ENCODE measurements around the gene SLCO3A1.

Gene SLCO3A1

DNA sequence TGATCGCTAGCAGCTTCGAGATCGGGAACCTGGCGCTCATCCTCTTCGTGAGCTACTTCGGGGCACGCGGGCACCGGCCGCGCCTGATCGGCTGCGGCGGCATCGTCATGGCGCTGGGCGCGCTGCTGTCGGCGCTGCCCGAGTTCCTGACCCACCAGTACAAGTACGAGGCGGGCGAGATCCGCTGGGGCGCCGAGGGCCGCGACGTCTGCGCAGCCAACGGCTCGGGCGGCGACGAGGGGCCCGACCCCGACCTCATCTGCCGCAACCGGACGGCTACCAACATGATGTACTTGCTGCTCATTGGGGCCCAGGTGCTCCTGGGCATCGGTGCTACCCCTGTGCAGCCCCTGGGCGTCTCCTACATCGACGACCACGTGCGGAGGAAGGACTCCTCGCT is 62.5 kb downstream of the SLCO3A1 start:
- no peak for DNase-seq

GRCh38 chr15:91917686-91918360 is 64.3 kb downstream of the SLCO3A1 start:
- DNase-seq: no peak

- DNase-seq: no peak
Measured at GRCh38 chr15:91919014-91919534, 65.6 kb downstream of the SLCO3A1 start.

- no peak for DNase-seq
Measured at GRCh38 chr15:91921188-91921842, 67.8 kb downstream of the SLCO3A1 start.

- no peak for DNase-seq
Measured at GRCh38 chr15:91921843-91922198, 68.3 kb downstream of the SLCO3A1 start.

GRCh38 chr15:91922646-91923547 is 69.4 kb downstream of the SLCO3A1 start:
- no peak for DNase-seq

GRCh38 chr15:91924183-91924582 is 70.7 kb downstream of the SLCO3A1 start:
- DNase-seq: no peak

GRCh38 chr15:91924837-91925495 is 71.5 kb downstream of the SLCO3A1 start:
- no peak for DNase-seq

DNA sequence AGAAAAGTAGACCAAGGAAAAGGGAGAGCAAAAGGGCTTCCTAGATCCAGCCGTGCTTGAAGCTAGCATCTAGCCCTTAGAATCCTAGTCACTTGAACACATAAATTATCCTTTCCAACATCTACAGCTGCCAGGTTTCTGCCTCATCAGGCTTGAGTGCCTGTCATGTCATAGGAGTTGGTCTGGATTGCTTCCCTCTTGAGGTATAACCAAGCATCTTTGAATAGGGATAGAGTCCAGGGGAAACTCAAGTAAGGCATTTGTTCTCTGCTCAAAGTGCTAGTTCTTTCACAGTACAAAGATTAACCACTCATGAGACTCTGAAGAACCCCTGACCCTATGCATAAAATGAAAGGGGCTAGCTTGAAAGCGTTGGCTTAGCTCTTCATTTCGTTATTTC is 72.3 kb downstream of the SLCO3A1 start:
- no peak for DNase-seq

DNA sequence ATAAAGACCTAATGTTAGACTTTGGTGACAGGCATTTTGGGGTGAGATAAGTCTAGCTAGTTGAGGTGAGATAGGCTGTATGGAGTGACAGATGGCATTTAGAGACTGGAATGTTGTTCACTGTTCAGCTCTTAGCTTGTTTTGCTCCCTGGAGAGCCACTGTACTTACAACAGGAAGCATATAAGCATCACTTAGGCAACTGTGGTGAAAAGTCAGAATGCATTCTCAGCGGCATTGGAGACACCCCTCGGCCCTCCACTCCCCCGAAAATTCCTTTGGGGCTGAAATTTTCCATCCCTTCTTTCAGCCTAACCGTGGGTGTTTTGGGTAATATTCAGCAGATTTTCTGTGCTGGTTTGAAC is 73.4 kb downstream of the SLCO3A1 start:
- no peak for DNase-seq

GRCh38 chr15:91927585-91927984 is 74.1 kb downstream of the SLCO3A1 start:
- no peak for DNase-seq

GRCh38 chr15:91928675-91929074 is 75.2 kb downstream of the SLCO3A1 start:
- no peak for DNase-seq

GRCh38 chr15:91929509-91929908 is 76.0 kb downstream of the SLCO3A1 start:
- DNase-seq: no peak

DNA sequence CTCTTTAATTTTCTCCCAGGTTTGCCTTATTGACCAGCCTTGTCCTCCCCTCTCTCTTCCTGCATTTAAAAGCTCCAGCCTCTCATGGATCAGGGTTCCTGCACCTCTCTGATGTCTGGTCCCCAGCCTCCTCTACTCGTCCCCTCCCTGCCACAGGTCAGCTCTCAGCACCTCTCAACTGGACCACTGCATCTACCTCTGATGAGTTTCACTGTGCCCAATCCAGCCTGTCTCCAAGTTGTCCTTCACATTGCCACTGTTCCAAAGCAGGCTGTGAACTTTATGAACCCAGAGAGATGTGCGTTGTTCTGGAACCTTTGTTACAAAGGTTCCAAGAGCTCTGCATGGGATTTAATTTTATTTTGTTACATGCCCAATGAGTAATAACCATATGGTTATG is 76.6 kb downstream of the SLCO3A1 start:
- no peak for DNase-seq

GRCh38 chr15:91936182-91936775 is 82.8 kb downstream of the SLCO3A1 start:
- no peak for DNase-seq

DNA sequence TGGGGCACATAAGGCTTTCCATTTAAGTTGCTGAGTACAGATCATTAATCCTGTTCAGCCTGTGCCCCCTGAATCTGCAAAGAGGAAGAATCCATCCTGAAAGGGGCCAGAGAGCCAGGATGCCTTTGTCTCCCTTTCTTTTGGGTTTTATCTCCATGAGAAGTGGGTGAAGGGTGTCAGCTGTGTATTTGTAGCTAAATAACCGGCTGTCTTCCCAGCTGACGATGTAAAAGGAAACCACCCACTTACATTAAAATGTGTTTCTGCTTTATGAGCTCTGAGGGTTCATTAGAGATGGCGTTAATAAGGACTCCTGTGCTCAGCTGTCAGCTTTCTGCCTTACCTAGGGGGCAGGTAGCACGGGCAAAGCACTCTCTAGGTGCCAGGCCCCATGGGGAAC is 83.4 kb downstream of the SLCO3A1 start:
- DNase-seq: no peak

- DNase-seq: no peak
Measured at GRCh38 chr15:91938136-91938535, 84.6 kb downstream of the SLCO3A1 start.

DNA sequence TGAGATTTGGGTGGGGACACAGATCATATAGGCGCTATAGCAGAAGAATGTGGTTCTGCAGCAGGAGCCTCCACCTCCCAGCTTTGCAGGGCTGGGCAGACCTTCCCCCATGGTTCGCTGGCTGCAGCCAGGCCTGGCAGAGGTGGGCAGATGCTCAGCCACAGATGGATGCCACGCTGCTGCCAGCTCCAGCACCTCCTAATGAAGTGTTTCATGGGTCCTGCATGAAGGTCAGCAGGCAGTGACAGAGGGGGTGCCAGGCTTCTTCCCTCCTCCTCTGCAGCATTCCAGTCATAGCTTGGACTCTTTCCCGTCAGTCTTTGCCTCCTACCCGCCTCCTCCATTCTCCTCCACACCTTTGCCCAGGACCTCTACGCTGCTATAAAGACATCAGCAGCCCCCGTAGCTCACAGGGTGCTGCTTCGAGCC is 85.9 kb downstream of the SLCO3A1 start:
- DNase-seq: no peak

GRCh38 chr15:91940496-91941381 is 87.2 kb downstream of the SLCO3A1 start:
- DNase-seq: no peak

GRCh38 chr15:91941871-91942658 is 88.6 kb downstream of the SLCO3A1 start:
- DNase-seq: no peak
